K562 (cell line): Measurements from ENCODE around the gene PRCP. TPM values are rescaled to one million over a fixed set of nuclear protein-coding genes. Genes with fewer than 3 reads are reported as not detected.
A peak's percentile ranks its signal among the peaks of the same experiment; 100 is the strongest.

Experiments
- CREM ChIP-seq: IDR thresholded peaks from 2 replicates; pipeline ENCODE4 v1.6.1; 2014; ENCODE audit warnings: antibody characterized with exemption, low read depth
- GABPB1 ChIP-seq: sonication (generic); formaldehyde crosslinking; IDR thresholded peaks from 2 replicates; pipeline ENCODE4 v1.8.0; 2022; ENCODE audit warnings: mild to moderate bottlenecking, missing genetic modification reagents
- SRSF1 ChIP-seq: fragments of 200-400 bp; formaldehyde crosslinking; IDR thresholded peaks from 2 replicates; pipeline ENCODE4 v1.6.1; 2017; ENCODE audit warnings: mild to moderate bottlenecking, low read depth, low read length, moderate library complexity
- ZC3H4 ChIP-seq: sonication (generic); formaldehyde crosslinking; IDR thresholded peaks from 2 replicates; pipeline ENCODE4 v1.9.0; 2021; ENCODE audit warnings: missing genetic modification reagents, borderline replicate concordance
- ZNF407 ChIP-seq: fragments of 450-650 bp; IDR thresholded peaks from 2 replicates; pipeline ENCODE4 v1.6.1; 2016; ENCODE audit warnings: low read depth
- polyA plus RNA-seq, 8 experiments: library from polyadenylated mRNA; depleted of rRNA in 4 of 8; stranded (reverse) in 5 of 8; unstranded in 3 of 8; fragments of >200 nt; fragmentation: Nextera tagmentation in 2 of 8; fragmentation: Illumina TruSeq in 1 of 8; extraction: Ambion mirVana in 2 of 8; extraction: Trizol in 1 of 8; gene quantifications; 2 replicates each; pipeline versions ENCODE4 v1.2.1 to v1.2.3, GENCODE V29; 2011 to 2014; ENCODE audit warnings: inconsistent platforms in 1 of 8, missing spikeins in 1 of 8
- total RNA-seq, 7 experiments: library from RNA; depleted of rRNA in 6 of 7; stranded (reverse); fragments of >200 nt in 6 of 7; fragmentation: Illumina TruSeq in 2 of 7; extraction: Trizol in 2 of 7; gene quantifications; 2 replicates each; pipeline versions ENCODE4 v1.2.1 to v1.2.3, GENCODE V29; 2011 to 2021; ENCODE audit warnings: low replicate concordance in 1 of 7
- TF ChIP-seq, protein P1 (sequence below), 2 experiments: fragments of 450-650 bp in 1 of 2; sonication (generic) in 1 of 2; formaldehyde crosslinking in 1 of 2; IDR thresholded peaks; 2 replicates each; pipeline versions ENCODE4 v1.7.1 to v1.9.0; 2016 to 2022; ENCODE audit warnings: inconsistent platforms in 1 of 2, mild to moderate bottlenecking in 1 of 2, missing genetic modification reagents in 1 of 2
- TF ChIP-seq, protein P2 (sequence below), 2 experiments: IDR thresholded peaks; 2 replicates each; pipeline ENCODE4 v1.6.1; 2011; ENCODE audit warnings: borderline replicate concordance in 1 of 2, control low read depth in 1 of 2, low read depth in 1 of 2, low read length in 1 of 2, mild to moderate bottlenecking in 1 of 2, mixed read lengths in 1 of 2, moderate library complexity in 1 of 2; ENCODE audit not compliant: insufficient read depth in 1 of 2, insufficient read length in 1 of 2, poor library complexity in 1 of 2, severe bottlenecking in 1 of 2; ENCODE audit errors: extremely low read depth in 1 of 2

The PRCP gene
- total and polyA plus RNA-seq, 9 of the 15 experiments (the other 6 are each of a cell fraction or from before 2014, with no cell fraction given): 9.5 to 43.1 (median 23.2) TPM

DNA sequence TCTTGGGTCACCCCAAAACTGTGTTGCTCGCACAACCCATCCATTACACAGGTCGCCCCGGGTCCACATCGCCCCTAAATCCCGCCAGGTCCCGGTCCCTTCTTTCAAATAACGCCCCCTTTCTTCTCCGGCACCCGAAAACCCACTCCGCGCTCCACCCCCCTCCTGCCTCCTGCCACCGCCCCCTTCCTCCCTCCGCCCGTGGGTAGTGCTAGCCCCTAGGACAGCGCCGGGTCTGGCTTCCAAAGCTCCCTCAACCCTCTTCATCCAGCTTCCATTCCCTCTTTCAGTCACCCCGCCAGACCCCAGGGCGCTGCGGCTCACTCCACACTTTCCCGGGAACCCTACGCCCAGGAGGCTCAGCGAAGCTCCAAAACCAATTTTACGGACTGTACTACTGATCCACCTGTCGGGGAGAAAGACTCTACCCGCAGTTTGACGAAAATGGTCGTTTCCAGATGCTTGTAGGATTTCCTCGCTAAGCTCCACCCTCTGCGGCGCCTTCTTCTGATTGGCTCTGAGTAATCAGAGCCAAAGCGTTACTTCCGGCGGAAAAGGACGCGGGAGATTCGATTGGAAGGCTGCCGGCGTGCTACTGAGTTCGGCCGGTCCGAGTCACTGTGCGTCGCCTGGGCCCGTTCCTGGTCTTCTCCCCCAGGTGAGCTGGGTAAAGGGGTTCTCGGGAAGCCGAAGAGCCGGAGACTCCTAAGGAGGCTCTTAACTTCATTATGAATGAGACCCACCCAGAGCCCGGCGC, 1.1 kb upstream of the PRCP start, which contains the start of gene DDIAS (continued):
- TF ChIP-seq ZNF407 (no peak), ZC3H4 (CRISPR knock-in tag) (no peak), GABPB1 (CRISPR knock-in tag) (peak; percentile 90), CREM (peak; percentile 72), SRSF1 (no peak)
- TF ChIP-seq, protein P1, sequence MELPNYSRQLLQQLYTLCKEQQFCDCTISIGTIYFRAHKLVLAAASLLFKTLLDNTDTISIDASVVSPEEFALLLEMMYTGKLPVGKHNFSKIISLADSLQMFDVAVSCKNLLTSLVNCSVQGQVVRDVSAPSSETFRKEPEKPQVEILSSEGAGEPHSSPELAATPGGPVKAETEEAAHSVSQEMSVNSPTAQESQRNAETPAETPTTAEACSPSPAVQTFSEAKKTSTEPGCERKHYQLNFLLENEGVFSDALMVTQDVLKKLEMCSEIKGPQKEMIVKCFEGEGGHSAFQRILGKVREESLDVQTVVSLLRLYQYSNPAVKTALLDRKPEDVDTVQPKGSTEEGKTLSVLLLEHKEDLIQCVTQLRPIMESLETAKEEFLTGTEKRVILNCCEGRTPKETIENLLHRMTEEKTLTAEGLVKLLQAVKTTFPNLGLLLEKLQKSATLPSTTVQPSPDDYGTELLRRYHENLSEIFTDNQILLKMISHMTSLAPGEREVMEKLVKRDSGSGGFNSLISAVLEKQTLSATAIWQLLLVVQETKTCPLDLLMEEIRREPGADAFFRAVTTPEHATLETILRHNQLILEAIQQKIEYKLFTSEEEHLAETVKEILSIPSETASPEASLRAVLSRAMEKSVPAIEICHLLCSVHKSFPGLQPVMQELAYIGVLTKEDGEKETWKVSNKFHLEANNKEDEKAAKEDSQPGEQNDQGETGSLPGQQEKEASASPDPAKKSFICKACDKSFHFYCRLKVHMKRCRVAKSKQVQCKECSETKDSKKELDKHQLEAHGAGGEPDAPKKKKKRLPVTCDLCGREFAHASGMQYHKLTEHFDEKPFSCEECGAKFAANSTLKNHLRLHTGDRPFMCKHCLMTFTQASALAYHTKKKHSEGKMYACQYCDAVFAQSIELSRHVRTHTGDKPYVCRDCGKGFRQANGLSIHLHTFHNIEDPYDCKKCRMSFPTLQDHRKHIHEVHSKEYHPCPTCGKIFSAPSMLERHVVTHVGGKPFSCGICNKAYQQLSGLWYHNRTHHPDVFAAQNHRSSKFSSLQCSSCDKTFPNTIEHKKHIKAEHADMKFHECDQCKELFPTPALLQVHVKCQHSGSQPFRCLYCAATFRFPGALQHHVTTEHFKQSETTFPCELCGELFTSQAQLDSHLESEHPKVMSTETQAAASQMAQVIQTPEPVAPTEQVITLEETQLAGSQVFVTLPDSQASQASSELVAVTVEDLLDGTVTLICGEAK (IDR thresholded peaks at IDR 0.05): peak; percentile 91
- TF ChIP-seq, protein P1 (CRISPR knock-in tag; IDR thresholded peaks at IDR 0.05): no peak
- TF ChIP-seq, protein P2, sequence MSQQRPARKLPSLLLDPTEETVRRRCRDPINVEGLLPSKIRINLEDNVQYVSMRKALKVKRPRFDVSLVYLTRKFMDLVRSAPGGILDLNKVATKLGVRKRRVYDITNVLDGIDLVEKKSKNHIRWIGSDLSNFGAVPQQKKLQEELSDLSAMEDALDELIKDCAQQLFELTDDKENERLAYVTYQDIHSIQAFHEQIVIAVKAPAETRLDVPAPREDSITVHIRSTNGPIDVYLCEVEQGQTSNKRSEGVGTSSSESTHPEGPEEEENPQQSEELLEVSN (IDR thresholded peaks at IDR 0.05; ENCODE audit: borderline replicate concordance in 1 of 2, extremely low read depth in 1 of 2, insufficient read depth in 1 of 2, insufficient read length in 1 of 2, low read depth in 1 of 2, low read length in 1 of 2, poor library complexity in 1 of 2, severe bottlenecking in 1 of 2): peak; percentile 70 to 92
